NCI-H2081 treated with DMSO at 0.1 percent for 48 hours (cell line): ENCODE data around the gene SRRM3.
"Not testable (repeated sequence)": the region's sequence is repeated elsewhere in the genome, so short reads cannot be mapped to it uniquely, and the experiment has no call there.

Source experiments
- DNase-seq: peaks from one replicate; lab custom pipeline; 2025; lab: John Stamatoyannopoulos, UW

SRRM3 gene

DNA sequence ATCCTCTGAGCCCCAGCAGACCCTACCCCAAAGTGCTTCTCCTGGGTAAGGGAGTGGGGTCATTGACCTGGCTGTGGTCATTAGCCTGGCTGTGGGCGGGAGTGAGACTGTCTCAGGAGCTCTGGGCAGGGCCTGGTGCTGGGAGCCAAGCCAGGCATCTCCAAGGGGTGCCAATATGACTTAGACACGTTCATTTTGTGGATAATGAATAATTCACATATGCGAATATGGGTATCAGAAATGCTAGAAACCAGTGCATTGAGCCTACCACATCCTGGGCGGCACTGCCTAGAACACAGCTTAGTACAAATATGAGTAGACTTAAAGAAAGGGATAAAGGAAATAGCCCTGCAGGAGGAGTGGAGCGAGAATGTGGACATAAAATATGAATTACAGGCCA lies 14.4 kb upstream of the SRRM3 start:
- no peak for DNase-seq

DNA sequence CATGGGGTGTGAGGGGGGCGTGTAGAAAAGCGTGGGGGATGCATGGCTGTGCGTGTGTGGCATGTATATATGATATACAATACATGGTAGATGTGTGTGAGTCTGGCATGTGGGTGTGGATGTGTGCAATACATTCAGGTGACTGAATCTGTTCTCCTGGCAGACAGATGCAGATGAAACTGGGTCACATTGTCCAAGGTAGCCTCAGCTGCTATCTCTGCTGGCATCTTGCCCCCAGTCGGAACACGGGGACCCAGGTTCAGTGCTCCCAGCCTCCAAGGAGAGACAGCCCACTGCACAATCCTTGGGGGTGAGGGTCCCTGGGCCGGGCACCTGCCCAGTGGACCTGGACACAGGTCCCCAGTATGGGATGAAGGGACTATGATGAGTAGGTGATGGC lies 12.4 kb upstream of the SRRM3 start:
- no peak for DNase-seq

DNA sequence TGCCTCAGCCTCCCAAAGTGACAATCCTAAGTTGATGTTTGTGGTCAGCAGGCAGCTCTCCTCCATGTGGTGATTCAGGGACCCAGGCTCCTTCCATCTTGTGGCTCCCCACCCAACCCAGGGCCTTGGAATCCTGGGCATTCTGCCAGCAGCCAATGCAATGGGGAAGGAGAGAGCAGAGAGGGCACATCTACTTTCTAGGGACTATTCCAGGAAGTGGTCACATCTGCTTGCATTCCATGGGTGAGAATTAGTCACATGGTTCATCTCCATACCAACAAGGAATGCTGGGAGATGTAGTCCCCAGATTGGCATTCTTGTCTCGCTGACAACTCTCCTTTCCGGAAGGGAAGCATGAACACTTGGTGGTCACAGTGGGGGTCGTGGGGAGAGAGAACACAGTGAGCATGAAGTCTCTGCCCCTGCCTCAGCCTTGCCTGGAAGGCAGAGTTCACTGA lies 9.9 kb upstream of the SRRM3 start:
- DNase-seq, result no peak

DNA sequence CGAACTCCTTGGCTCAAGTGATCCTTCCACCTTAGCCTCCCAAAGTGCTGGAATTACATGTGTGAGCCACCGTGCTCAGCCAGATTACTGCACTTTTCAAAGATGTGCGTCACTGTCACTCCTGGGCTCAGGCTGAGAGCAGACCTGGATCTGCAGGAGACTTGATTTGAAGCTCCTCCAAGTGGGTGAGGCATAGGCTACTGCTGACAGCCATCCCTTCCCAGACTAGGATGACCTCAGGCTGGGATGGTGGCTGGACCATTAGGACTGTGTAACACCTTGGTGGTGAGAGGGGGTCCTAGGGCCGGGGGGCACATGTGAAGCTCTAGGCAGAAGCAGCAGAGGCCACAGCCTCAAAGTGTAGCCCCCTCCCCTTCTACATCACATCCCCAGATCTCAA lies 8.2 kb upstream of the SRRM3 start:
- DNase-seq, result no peak

DNA sequence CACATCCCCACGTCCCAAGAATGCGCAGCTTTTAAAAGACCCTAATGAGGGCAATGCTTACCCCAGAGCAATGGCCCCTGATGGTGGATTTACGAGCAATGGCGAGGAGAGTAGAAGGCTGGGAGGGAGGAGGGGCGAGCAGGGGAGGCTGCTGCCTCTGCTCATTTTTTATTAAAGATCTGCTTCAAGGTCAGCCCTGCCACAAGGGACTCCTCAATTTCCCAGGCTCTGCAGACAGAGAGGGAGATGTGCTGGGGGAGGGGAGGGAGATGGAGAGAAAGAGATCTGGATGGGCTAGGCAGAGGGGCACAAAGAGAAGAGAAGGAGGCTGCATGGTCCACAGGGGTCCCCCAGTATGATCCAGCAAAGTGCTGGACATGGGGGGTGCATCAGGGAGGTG lies 7.8 kb upstream of the SRRM3 start:
- DNase-seq, result no peak

DNA sequence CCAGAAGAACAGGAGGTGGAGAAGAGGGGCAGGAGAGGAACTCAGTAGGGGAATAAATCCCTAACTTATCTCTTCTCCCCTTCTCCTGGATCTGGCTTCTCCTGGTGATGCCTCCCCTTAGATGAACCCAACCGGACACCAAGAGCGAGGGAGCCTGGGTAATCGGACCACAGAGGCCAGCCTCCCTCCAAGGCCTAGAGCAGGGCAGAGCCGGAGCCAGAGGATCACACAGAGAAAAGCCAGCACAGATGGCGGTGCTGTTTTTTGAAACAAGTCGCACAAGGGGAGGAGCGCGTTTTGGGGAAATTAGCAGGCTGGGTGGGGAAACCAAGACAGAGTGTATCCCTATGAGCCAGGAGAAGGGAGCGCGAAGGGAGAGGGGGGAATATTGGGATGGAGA lies 4.9 kb upstream of the SRRM3 start:
- DNase-seq, result no peak

DNA sequence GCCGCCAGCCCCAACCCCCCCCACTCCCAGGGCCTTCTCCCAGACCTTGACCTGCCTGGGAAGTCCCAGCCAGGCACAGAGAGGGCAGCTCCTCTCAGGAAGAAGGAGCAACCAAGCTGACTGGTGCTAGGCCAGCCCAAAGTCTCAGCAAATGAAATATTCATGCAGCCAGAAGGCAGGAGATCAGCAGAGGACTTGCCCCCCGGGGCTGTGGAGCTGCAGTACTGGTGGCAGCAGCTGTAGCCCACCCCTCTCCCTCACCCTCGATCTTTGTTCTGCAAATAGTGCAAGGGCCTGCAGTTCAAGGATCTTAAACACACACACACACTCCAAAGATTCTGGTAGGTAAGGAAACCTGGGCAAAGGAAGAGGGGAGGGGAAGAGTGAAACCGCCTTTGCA lies 3.5 kb upstream of the SRRM3 start:
- DNase-seq, result no peak

DNA sequence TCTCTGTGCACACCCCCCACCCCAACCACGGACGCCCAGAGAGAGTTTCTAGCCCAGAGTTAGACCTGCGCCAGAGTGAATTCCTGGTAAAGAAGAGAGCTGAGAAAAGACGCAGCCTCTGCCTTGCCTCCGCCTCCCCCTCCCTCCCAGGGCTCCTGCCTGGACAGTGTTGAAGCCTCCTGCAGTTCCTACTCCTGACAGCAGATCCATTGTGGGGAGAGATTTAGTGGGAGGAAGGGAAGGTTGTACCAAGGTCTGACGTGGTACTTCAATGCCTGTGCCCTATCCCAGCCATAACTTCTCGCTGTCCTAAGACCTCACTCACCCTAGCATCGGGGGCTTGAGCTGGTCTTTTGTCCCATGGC lies 952 bp downstream of the SRRM3 start:
- DNase-seq, result no peak

DNA sequence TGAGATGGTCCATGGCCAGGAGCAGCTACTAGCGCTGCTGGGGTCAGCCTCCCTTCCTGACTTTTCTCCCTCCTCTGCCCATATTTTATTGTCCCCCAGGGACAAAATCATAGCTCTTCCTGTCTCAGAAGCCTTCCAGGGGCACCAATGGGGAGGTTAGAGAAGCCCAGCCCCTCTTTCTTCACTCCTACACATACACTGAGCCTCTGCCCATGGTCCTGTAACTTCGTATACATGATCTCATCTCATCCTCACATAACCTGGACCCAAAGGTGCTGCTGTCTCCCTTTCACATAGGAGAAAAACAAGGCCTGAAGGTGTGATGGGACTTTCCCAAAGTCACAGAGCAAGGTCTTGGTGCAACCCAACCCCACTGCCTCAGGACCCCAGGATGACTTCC lies 2.5 kb downstream of the SRRM3 start:
- no peak for DNase-seq

DNA sequence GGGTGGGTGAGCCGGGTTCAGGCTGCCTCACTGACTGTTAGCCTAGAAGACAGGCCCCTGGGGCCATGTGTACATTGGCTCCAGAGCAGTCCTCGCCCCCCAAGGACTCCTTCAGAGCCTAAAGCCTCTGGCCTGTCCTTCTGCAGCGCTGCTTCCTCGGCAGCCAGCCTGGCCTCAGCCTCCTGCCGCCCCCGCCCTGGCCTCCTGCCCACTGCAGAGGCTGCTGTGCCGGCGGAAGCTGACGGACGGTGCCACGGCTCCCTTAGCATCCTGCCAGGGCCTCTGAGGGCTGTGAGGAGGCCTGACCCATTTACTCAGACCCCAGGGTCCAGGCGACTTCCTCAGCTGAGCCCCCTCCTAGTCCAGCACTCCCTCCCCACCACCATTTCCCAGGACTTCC lies 4.9 kb downstream of the SRRM3 start:
- no peak for DNase-seq

DNA sequence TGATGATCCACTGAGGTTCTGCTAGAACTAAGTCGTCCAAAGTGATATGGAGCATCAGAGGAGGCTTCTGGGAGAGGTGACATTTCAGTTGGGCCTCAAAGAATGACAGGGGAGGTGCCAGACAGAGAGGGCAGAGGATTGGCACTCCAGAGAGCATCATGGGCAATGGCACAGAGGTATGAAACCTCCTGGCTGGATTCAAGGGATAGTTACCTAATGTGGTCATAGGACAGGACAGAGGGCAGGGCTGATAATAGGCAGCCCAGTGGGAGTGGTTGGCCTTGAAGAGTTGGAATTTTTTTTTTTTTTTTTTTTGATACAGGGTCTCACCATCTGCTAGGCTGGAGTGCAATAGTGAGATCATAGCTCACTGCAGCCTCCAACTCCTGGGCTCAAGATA lies 7.6 kb downstream of the SRRM3 start:
- no peak for DNase-seq

DNA sequence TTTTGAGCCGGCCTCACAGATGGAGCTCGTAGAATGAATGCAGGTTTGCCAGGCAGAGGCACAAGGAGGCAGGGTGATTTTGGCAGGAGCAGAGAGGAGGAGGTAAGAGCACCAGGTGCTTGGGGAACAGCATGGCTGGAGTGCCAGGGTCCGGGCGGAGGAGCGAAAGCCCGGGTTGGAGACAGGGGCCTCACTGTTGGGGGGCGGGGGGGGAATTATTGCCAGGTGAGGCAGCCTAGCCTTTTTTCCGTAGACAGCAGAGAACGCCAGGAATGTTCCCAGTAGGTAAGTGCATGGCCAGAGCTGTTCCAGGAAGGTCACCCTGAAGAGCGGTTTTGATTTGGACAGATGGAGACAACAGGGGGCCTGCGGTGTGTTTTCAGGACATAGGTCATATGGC lies 9.5 kb downstream of the SRRM3 start:
- DNase-seq, result no peak

DNA sequence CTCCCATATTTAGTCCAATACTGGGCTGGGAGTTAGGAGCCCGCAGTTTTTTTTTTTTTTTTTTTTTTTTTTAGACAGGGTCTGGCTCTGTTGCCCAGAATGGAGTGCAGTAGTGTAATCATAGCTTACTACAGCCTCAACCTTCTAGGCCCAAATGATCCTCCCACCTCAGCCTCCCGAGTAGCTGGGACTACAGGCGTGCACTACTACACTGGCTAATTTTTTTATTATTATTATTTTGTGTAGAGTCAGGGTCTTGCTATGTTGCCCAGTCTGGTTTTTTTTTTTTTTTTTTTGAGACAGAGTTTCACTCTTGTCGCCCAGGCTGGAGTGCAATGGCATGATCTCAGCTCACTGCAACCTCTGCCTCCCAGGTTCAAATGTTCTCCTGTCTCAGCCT lies 13.7 kb downstream of the SRRM3 start:
- not testable (repeated sequence) for DNase-seq

DNA sequence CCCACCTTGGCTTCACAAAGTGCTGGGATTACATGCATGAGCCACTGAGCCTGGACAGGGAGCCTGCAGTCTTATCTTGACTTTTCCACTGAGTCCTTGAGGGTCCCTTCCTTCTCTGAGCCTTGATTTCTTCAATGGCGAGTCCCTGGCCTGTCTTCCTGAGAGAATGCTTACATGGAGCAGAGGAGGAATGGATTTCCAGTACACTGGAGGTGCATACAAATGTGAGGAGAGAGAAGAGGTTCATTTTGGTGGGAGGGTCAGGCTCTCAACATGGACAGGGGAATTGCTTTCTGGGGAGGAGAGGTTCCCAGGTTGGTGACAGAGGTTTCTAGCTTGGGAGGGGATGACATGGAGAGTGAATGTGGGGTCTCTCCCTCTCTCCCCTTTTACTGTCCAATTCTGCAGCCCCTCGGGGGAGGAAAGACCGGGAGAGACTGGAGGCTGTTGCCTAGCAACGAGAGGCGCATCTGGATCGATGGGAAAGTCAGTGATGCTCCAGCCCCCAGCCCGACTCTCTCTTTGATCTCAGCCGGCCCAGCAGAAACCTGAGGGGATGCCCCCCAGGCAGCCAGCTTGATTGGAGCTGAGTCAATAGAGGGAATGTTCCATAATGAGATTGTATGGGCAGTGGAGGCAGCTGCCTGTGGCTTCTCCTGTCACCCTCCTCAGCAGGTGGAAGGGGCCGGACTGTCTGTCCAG lies 14.8 kb downstream of the SRRM3 start:
- no peak for DNase-seq

DNA sequence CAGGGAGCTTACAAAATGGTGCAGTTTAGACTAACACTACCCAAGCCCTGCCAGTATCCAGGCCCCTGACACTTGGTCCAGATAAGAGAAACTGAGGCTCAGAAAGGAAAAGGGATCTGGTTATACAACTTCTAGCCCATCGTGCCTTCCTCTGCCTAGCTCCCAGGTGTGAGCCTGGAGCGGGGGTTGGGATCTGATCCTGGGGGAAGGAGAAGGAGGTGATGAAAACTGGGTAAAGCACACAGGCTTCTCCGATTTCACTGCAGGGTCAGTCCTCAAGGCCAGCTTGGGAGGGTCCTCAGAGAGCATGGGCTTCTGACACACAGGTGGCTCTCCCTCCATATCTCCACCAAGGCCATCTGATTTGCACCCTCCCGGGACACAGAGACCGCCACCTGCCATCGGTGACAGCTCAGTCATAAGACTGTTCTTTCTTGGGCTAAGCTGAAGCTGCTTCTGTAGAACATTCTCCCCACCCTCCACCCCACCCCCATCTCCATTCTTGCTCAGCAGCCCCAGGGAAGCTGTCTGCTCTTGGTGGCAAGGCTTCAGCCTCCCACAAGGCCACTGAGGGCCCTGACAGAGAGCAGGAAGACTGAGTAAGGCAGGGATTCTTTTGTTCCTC lies 16.4 kb downstream of the SRRM3 start:
- DNase-seq, result no peak

DNA sequence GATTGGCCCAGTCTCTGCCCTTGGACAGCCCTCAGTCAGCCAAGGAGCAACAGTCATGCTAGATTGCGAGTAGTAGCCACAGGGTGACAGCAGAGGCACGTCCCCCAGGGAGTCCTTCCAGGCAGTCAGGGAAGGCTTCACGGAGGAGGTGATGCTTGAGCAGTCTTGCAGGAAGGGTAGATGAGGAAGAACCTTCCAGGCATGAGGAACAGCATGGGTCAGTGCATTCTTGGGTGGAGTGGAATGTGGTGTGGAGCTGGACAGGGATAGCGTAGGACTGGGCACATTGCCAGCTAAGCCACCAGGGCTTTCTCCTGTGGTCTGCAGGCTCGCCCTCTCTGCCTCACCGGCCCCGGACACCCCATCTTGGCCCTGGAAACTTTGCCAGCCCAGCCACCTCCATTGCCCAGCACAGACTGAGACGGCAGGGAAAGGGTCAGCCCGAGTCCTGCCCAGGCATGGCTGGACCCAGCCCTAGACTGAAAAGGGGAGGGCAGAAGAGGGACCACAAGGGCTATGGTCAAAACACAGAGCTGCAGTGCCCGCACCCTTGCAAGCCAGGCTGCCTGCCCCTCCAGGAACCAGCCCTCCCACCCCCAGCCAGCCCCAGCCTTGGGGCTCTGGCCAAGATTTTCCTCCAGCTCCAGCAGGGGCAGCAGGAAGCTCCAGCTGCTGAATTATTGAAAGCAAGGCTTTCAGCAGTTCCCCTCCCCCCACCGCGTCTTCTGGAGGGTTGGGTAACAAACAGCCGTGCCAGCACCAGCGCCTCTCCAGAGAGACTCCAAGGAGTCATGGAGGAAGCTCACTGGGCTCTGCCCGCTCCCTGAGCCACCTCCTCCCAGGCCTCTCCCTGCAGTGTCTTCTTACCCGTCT lies 18.7 kb downstream of the SRRM3 start:
- no peak for DNase-seq

DNA sequence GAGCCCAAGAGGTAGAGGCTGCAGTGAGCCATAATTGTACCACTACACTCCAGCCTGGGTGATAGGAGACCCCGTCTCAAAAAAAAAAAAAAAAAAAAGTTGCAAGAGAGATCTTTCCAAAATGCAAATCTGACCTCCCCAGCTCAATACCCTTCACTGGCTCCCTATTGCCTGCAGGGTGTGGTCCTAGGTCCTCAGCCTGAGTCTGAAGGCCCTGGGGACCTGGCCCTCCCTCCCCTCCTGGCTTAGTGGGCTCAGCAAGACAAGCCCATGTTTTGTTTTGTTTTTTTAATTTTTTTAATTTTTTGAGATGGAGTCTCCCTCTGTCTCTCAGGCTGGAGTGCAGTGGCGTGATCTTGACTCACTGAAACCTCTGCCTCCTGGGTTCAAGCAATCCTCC lies 20.6 kb downstream of the SRRM3 start:
- no peak for DNase-seq

DNA sequence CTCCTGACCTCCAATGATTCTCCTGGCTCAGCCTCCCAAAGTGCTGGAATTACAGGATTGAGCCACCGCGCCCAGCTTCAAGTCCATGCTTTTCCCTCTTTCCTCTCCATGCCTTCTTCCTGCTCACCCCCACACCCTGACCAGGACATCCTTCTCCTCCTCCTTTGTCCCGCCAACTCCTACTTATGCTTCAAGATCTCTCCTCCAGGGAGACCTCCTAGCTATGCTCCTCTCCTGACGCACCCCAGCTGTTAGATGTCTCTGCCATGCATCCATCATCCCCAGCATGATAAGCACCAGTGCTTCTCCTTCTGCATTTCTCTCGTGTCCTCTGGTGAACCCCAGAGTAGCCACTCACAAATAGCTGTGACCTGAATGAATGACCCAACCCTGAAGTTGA lies 21.1 kb downstream of the SRRM3 start:
- DNase-seq, result no peak

DNA sequence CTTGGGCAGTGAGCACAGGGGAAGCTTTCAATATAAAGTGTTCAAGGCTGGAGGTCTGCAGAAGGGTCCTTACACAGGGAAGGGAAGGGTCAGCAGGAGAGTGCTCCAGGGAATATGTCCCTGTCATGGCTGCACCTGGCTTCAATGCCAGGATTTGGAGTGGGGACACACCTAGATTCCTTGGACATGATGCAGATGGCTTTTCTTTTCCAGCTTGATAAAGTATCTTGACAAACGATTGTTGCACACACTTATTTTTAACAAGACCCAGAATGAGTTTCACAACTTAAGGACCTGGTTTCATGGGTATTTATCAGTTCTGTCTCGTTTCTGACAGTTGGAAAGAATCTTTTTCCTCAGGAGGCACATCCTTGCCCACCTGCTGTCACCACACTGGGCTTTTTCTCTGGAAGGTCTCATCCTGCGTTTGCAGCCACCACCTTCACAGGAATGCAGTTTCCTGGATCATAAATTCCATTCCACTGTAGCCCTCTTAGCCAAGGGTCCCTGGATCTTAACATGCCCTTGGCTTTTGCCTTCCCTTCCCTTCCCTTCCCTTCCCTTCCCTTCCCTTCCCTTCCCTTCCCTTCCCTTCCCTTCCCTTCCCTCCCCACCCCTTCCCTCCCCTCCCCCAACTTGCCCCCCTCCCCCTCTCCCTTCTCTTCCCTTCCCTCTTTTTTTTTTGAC lies 21.7 kb downstream of the SRRM3 start:
- no peak for DNase-seq

DNA sequence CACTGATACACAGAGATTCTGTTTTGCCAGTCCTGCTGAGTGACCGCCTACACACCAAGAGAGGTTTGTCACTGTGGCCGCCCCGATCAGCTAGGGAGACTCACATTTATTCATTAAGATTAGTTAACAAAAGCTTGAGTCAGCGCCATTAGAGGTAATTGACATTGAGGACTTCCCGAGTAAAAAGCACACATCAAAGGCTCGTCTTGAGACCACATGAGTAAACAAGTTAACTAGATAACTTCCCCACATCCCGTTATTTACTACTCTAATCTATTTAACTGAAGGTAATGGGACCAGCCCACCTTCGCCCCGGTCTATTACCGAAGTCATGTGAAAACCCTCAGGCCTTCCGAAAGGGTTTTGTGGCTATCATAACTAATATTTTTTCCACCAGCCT lies 23.0 kb downstream of the SRRM3 start:
- DNase-seq, result no peak

DNA sequence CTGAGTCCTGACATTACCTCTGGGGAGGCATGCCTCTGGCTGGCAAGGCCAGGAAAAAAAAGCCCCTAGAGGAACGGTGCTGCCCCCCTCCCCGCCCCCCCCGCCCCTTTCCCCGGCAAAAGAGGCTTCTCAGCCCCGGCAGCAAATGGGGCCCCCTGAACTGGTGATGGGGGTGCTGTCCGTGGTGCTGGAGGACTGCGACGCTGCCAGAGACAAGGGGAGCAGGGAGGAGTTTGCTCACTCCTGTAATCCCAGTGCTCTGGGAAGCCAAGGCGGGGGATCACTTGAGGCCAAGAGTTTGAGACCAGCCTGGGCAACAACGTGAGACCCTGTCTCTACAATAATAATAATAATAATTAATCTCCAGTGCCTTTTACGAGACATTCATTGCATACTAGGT lies 23.7 kb downstream of the SRRM3 start:
- DNase-seq, result no peak

DNA sequence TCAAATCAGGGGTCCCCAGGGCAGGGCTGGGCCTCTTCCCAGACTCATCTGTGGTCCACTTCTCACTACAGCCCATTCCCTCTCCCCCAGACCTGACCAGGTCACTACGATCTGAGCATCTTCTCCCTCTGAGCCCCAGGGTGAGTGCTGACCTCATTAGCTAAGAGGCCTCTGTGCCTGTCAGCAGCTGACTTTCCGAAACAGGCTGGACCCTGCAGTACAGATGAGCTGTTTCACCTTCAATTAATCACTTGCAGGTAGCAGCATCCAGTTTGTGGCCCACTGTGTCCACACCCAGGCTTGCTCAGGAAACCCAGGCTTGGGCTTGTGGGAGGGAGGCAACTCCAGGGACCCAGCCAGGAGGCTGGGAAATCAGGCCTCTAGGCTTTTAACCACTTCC lies 24.3 kb downstream of the SRRM3 start:
- no peak for DNase-seq
